Measurements from ENCODE around the gene MOSPD3.

MOSPD3 gene

DNA sequence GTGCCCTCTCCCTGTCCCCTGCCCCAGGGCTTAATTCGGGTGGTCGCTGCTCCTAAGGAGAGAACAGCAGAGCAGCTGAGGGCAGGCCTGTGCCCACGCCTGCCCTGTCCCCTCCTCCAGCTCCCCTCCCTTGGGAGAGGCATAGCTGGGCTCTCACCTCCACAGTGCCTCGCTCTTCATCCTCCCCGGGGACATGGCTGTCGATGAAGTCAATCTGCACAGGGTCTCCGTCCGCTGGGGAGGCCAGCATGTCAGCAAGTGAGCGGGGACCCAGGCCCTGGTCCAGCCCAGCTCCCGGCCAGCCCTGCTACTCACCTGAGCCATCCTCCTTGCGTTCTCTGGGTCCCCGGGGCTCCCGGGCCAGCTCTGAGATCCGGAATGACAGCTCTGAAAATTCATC is 34.8 kb upstream of the MOSPD3 start:
- Histone ChIP-seq H3K4me1 (ENCODE audit: low read depth, poor library complexity, severe bottlenecking) (no peaks in the 10 kb centered on the region), H3K36me3 (ENCODE audit: insufficient read depth) (no peaks in the 10 kb centered on the region), H3K27ac (no peak overlapping the region), H3K4me3 (IDR thresholded peaks at IDR 0.05; ENCODE audit: insufficient read depth, low read depth, low read length) (no peak overlapping the region), H3K4me2 (no peak overlapping the region), H3K9ac (no peak overlapping the region), H4K20me1 (ENCODE audit: insufficient read depth) (no peaks in the 10 kb centered on the region), H3K27me3 (ENCODE audit: insufficient read depth, low read depth) (no peaks in the 10 kb centered on the region), H3K79me2 (ENCODE audit: insufficient read depth, low read depth) (no peaks in the 10 kb centered on the region), H2AFZ (ENCODE audit: low read depth) (no peak overlapping the region)
- TF ChIP-seq, protein P1, sequence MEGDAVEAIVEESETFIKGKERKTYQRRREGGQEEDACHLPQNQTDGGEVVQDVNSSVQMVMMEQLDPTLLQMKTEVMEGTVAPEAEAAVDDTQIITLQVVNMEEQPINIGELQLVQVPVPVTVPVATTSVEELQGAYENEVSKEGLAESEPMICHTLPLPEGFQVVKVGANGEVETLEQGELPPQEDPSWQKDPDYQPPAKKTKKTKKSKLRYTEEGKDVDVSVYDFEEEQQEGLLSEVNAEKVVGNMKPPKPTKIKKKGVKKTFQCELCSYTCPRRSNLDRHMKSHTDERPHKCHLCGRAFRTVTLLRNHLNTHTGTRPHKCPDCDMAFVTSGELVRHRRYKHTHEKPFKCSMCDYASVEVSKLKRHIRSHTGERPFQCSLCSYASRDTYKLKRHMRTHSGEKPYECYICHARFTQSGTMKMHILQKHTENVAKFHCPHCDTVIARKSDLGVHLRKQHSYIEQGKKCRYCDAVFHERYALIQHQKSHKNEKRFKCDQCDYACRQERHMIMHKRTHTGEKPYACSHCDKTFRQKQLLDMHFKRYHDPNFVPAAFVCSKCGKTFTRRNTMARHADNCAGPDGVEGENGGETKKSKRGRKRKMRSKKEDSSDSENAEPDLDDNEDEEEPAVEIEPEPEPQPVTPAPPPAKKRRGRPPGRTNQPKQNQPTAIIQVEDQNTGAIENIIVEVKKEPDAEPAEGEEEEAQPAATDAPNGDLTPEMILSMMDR (conservative IDR thresholded peaks at IDR 0.05; ENCODE audit: low read depth, low read length) = no peak

DNA sequence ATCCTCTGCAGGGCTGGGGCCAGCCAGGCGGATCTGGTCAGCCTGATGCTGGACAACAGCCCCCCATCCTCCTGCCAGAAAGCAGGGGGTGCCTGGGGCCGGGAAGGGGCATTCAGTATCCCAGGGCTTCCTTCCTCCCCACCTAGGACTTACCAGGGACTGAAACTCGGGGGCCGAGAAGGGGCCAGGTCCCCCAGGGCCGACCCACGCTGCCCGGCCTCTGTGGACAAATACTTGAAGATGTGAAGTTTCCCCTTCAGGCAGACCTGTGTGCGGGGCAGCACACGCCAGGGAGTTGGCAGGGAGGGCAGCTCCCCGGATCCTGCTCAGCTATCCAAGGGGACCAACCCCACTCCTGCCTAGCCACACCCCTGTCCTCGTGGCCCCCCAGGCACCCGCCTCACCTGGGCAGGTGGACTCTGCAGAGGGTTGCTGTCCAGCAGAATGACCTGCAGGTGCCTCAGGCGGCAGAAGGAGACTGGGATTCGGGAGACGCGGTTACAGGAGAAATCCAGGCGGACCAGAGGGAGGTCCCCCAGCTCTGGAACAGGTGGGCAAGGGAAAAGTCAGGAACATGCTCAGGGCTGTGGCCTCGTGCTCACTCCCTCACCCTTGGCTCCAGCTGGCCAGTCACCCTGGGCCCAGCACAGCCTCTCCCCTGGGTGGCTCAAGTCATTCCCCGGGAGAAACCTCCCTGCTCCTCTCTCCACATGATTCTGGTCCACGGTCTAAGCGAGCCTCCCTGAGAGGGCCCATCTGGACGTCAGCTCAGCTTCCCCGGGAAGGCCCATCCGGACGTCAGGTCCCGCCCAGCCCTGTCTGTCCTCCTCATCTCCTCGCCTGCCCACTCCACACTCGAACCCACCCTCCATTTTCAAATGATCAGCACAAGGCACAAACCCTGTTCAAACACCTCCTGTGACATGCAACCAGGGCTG is 33.8 kb upstream of the MOSPD3 start:
- Histone ChIP-seq H3K9ac (no peak overlapping the region), H3K4me3 (IDR thresholded peaks at IDR 0.05; ENCODE audit: insufficient read depth, low read depth, low read length) (no peak overlapping the region), H2AFZ (ENCODE audit: low read depth) (no peak overlapping the region), H3K4me2 (no peak overlapping the region), H3K36me3 (ENCODE audit: insufficient read depth) (no peaks in the 10 kb centered on the region), H3K27ac (no peak overlapping the region), H4K20me1 (ENCODE audit: insufficient read depth) (no peaks in the 10 kb centered on the region), H3K4me1 (ENCODE audit: low read depth, poor library complexity, severe bottlenecking) (no peaks in the 10 kb centered on the region), H3K79me2 (ENCODE audit: insufficient read depth, low read depth) (no peaks in the 10 kb centered on the region), H3K27me3 (ENCODE audit: insufficient read depth, low read depth) (no peaks in the 10 kb centered on the region)
- TF ChIP-seq, protein P1 (conservative IDR thresholded peaks at IDR 0.05; ENCODE audit: low read depth, low read length) = no peak

- H3K27me3 ChIP-seq (ENCODE audit: insufficient read depth, low read depth) = no peaks in the 10 kb centered on the region
- H3K9ac ChIP-seq = no peak overlapping the region
- peaks cover 12% of the 10 kb centered on the region for H3K4me1 ChIP-seq (ENCODE audit: low read depth, poor library complexity, severe bottlenecking)
- H2AFZ ChIP-seq (ENCODE audit: low read depth) = no peak overlapping the region
- no peak overlapping the region for H3K4me2 ChIP-seq
- H3K79me2 ChIP-seq (ENCODE audit: insufficient read depth, low read depth) = peaks cover 4% of the 10 kb centered on the region; the same call in 1 of the 2 replicates
- TF ChIP-seq, protein P1 (conservative IDR thresholded peaks at IDR 0.05; ENCODE audit: low read depth, low read length) = no peak
- no peaks in the 10 kb centered on the region for H4K20me1 ChIP-seq (ENCODE audit: insufficient read depth)
- H3K4me3 ChIP-seq (IDR thresholded peaks at IDR 0.05; ENCODE audit: insufficient read depth, low read depth, low read length) = no peak overlapping the region
- H3K27ac ChIP-seq = peak overlapping the region; percentile 7; the same call in 1 of the 2 replicates
- no peaks in the 10 kb centered on the region for H3K36me3 ChIP-seq (ENCODE audit: insufficient read depth)
Measured at GRCh38 chr7:100580466-100581283, 31.7 kb upstream of the MOSPD3 start.

DNA sequence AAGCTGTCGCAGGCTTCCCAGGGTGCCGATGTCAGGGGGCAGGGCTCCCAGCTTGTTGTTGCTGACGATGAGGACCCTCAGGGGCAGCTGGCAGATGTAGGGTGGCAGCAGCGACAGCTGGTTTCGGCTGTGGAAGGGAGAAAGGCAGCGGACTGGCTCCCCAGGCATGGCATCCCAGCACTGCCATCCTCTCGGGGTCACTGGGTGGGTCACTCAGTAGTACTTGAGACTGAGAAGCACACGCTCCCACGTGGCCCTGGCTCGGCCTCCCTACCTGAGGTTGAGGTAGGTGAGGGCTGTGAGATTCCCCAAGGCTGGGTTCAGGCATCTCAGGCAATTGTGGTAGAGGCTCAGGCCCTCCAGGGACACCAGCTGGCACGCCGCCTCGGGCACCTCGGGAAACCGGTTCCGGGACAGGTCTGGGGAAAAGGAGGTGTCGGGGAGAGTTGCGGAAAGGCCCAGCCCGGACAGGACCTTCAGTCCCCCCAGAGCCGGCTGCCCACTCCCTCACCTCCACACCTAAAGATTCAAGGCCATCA is 30.2 kb upstream of the MOSPD3 start:
- peaks cover 12% of the 10 kb centered on the region for H3K4me1 ChIP-seq (ENCODE audit: low read depth, poor library complexity, severe bottlenecking)
- H3K27ac ChIP-seq = no peak overlapping the region
- no peak overlapping the region for H3K9ac ChIP-seq
- H4K20me1 ChIP-seq (ENCODE audit: insufficient read depth) = no peaks in the 10 kb centered on the region
- no peaks in the 10 kb centered on the region for H3K27me3 ChIP-seq (ENCODE audit: insufficient read depth, low read depth)
- no peaks in the 10 kb centered on the region for H3K36me3 ChIP-seq (ENCODE audit: insufficient read depth)
- H3K79me2 ChIP-seq (ENCODE audit: insufficient read depth, low read depth) = peaks cover 4% of the 10 kb centered on the region; the same call in 1 of the 2 replicates
- H3K4me3 ChIP-seq (IDR thresholded peaks at IDR 0.05; ENCODE audit: insufficient read depth, low read depth, low read length) = no peak overlapping the region
- H2AFZ ChIP-seq (ENCODE audit: low read depth) = no peak overlapping the region
- TF ChIP-seq, protein P1 (conservative IDR thresholded peaks at IDR 0.05; ENCODE audit: low read depth, low read length) = no peak
- H3K4me2 ChIP-seq = no peak overlapping the region
